Stimulated activated CD4-positive, alpha-beta T cell treated with anti-CD3 and anti-CD28 coated beads, TNF-alpha, amount 100 ng/mL, for 4 hours (primary cell): ENCODE measurements around the gene PLXNB3.
A peak's percentile ranks its signal among the peaks of the same experiment; 100 is the strongest.
"Not testable (repeated sequence)": the region's sequence is repeated elsewhere in the genome, so short reads cannot be mapped to it uniquely, and the experiment has no call there.

Experiments
- DNase-seq, 3 experiments: peaks; one replicate each; pipeline ENCODE4 v3.0.0-alpha.2; 2020; ENCODE audit warnings: low read depth in 3 of 3

The PLXNB3 gene

DNA sequence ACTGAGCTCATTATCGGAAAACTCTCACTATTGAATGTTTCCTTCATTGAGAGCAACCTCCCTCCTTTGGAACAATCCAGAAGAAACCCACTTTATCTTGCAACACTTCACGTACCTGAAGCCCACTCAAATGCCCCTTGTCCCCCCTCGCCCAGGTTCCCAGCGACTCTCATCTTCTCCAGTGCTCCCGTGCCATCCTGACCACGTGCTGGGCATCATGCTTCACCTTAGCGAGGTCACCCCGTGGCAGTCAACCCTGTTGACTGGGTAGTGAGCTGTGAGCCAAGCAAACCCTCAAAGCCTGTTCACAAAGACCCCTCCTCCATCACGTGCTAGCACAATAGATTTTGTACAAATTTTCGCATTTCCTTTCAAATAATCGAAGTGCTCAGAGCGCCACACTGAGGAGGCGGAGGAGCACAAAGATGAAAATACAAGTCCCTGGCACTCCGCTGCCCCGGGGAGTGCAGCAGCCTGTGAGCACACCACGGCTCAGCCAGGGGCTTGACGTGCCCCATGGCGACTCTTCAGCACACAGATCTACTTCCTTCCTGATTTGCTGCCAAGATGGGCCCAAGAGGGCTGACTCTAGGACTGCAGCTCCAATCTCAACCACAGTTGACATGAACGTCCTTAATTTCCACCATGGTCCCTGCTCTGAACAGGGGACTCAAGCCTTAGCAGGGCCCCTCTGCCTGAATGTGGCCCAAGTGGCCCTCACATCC lies 50.7 kb downstream of the PLXNB3 start:
- DNase-seq: no peak

DNA sequence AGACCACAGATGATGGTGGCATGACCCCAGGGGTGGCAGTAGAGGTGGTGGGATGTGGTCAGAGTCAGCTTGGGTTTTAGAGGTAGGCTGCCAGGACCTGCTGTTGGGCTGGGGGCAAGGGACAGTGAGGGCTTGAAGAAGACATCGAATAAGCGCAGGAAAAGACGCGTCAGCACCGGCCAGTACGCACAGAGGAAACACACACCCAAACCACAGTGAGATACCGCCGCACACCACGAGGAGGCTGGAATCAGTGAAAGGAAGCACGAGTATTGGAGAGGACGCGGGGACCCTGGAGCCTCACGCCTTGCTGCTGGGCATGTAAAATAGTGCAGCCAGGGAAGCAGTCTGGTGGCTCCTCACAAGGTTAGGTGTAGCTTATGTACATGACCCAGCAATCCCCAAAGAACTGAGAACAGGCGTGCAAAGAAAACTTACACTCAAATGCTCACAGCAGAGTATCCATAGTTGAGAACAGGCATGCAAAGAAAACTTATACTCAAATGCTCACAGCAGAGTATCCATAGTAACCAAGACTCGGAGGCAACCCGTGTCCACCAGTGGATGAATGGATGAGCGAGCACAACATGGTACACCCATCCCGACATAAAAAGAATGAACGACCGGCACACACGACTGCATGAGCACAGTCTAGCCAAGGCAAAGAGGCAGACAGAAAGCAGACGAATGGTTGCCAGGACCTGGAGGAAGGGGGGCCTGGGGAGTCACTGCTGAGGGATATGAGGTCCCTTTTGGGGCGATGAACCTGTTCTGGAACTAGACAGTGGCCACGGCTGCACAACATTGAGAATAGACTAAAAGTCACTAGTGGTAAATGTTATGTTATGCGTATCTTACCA lies 53.0 kb downstream of the PLXNB3 start:
- no peak for DNase-seq

DNA sequence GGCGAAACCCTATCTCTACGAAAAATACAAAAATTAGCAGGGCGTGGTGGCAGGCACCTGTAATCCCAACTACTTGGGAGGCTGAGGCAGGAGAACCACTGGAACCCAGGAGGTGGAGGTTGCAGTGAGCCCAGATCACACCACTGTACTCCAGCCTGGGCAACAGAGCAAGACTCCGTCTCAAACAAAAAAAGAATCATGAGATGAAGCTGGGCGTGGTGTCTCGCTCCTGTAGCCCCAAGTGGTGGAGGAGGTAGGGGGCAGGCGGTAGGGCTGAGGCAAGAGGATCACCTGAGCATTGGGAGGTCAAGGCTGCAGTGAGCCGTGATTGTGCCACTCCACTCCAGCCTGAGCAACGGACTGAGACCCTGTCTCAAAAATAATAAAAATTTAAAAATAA lies 54.0 kb downstream of the PLXNB3 start:
- not testable (repeated sequence) for DNase-seq

DNA sequence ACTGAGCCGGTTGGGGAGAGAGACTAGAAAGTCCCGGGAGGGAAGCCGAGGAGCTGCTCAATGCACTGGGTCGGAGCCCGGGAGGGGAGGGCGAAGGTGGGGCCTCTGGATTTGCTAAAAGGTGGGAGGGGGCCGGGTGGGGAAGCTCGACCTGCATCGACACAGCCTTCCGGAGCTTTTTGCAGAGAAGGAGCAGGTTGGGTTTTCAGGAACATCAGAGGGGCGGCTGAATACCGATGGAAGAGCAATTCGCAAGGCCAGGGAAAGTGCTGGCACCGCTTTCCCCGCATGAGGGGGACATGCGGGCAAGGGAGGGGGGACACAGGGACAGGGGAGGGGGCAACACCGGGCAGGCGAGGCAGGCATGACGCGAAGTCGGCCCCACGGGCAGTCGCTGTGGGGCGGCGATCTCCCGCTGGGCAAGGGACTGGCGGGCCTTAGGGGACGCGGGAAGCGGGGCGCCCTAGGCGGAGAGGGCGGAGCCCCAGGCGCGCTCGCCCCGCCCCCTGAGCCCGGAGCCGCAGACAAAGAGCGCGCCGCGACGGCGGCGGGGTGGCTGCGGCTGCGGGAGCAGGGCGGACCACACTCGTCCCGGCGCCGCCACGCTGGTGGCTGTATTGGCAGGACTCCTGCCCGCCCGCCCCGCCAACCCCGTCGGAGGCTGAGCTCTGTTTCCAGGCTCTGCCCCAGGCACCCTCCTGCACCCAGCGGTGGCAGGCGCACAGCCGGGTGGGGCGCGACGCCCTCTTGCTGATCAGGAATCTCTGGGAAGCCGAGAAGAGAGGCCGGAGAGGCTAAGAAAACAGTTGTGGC lies 54.7 kb downstream of the PLXNB3 start:
- peak in 2 of 3 experiments; percentile 19 to 37 for DNase-seq

DNA sequence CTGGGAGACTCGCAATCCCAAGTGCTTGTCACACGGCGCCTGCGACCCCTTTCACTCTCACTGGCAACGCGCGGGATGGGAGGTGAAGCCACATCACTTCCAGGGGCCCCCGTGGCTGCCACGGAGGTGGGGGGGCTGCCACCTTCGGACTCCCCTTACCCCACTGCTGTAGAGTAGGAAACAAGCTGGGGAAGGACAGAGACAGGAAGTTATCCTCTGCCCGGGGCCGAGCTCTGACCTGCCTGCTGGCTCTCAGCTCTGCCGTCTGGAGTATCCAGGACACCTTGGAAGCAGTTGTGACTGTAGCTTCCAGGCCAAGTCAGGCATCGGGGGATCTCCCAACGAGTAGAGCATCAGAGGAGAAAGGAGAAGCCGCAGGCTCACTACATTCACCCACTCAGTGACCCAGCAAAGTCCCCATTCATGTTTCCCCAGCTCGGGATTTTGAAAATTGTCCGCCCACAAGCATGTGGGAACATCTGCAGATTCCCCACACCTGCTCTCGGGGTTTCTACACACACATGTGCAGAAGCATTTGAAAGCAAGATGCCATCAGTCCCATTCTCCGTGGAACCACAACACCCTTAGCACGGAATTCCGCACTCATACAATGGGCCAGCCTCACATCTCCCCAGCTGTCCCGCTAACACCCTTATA lies 55.5 kb downstream of the PLXNB3 start:
- no peak for DNase-seq

DNA sequence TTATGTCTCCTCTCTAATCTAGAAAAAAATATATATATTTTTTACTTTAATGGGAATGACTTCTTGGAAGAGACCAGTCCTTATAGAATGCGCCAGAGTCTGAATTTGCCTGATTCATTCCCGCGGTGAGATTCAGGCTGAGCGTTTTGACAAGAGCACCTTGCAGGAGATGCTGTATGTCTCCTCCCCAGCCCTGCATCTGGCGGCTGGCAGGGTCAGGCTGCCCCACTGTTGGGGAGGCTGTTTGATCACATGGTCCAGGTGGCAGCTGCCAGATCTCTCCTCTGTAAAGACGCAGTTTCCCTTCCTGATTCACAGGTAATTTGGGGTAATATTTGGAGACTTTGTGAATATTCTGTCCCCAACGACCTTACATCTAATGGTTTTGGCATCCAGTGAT lies 56.6 kb downstream of the PLXNB3 start:
- DNase-seq: no peak

DNA sequence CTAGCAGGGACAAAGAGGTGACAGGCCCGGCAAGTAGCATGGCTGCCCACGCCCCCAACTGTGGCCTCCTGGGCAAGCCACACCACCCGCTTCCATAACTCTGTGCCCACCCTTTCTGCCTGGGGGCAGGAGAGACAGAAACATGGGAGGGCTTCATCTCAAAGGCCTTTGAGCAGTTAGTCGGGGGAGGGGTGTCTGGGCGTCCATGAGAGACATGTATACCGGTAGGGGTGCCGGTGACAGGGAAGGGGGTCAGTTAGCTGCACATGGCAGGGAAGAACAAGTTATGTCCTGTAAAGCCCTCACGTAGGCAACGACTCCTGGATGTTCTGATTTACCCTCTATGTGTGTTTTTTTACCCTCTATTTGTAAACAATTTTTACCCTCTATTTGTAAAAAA lies 57.0 kb downstream of the PLXNB3 start:
- no peak for DNase-seq

DNA sequence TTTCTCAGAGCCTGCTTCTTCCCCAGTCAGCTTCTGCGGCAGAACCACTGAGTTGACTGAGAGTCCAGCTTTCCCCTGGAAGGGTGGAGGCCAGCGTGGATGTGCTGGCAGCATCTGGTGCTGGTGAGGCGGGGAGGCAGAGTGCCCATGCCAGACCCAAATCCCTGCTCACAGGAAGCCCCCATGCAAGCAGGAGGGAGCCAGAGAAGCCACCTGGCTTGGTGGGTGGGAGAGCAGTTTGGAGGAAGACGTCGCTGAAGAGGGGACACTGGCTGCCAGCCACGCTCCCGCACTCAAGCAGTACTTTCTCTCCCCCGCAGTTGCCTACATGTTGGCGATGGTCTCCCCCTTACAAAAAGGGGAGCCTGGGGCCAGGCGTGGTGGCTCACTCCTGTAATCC lies 60.3 kb downstream of the PLXNB3 start:
- no peak for DNase-seq

DNA sequence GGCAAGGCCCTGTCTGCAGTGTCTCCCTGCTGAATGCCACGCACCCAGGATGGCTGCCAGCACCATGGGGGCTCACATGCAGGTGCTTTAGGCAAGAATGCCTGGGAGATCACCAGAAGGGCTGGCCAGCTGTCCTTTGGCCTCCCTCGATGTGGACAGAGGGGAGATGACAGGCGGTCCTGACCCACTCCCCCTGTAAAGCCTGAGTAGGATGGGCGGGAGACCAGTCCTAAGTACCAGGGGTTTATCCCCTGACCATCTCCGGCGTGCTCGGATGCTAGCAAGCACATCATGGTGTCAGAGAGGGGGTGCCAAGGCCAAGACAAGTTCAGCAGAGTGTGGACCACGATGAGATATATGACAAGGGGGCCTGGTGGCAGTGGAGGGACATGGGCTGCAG lies 61.0 kb downstream of the PLXNB3 start:
- DNase-seq: no peak
